SK-N-SH (cell line): ENCODE measurements around the gene RAB21. TPM values are rescaled to one million over a fixed set of nuclear protein-coding genes. Genes with fewer than 3 reads are reported as not detected.

ENCODE experiments used
- CTCF ChIA-PET: fragments of 300-600, 350-600 bp; formaldehyde crosslinking; extraction: SDS; loops from one replicate; lab custom pipeline; 2021; lab: Yijun Ruan, JAX
- POLR2A ChIA-PET: fragments of 350-600 bp; sonication (Branson Sonifier 250); formaldehyde crosslinking; extraction: SDS; loops from one replicate; lab custom pipeline; 2020; ENCODE audit warnings: antibody characterized with exemption, inconsistent platforms; lab: Yijun Ruan, JAX
- DNase-seq: peaks from one replicate; pipeline ENCODE4 v3.0.0; 2012
- H2AFZ ChIP-seq: fragments of 200-600 bp; sonication (generic); 2 replicates; pipeline ENCODE4 v1.8.1; 2016; ENCODE audit warnings: antibody characterized with exemption, mild to moderate bottlenecking, low read depth
- H3F3A ChIP-seq: fragments of 200-600 bp; sonication (generic); replicated peaks from 2 replicates; pipeline ENCODE3; 2016; ENCODE audit warnings: antibody characterized with exemption, mild to moderate bottlenecking; ENCODE audit not compliant: insufficient read depth
- H3K27ac ChIP-seq, 2 experiments: fragments of 200-500 bp in 1 of 2; fragments of 200-600 bp in 1 of 2; sonication (Bioruptor generic) in 1 of 2; sonication (generic), shearing (Covaris generic) in 1 of 2; 2 replicates each; pipeline versions ENCODE4 v1.5.1 to v1.6.1; 2014 to 2016; ENCODE audit warnings: low read depth in 2 of 2, inconsistent platforms in 1 of 2, low read length in 1 of 2, mild to moderate bottlenecking in 1 of 2, mixed read lengths in 1 of 2
- H3K27me3 ChIP-seq: fragments of 200-600 bp; sonication (generic), shearing (Covaris generic); 2 replicates; pipeline ENCODE4 v1.6.1; 2016; ENCODE audit warnings: mixed run types; ENCODE audit not compliant: insufficient read depth
- H3K36me3 ChIP-seq, 2 experiments: fragments of 200-500 bp in 1 of 2; fragments of 200-600 bp in 1 of 2; sonication (Bioruptor generic) in 1 of 2; sonication (generic) in 1 of 2; replicated peaks in 1 of 2; 2 replicates each; pipeline versions ENCODE3 to v1.5.1; 2014 to 2016; ENCODE audit warnings: low read length in 1 of 2, mild to moderate bottlenecking in 1 of 2; ENCODE audit not compliant: insufficient read depth in 2 of 2, control insufficient read depth in 1 of 2
- H3K4me1 ChIP-seq, 2 experiments: fragments of 200-500 bp in 1 of 2; fragments of 200-600 bp in 1 of 2; sonication (Bioruptor generic) in 1 of 2; sonication (generic), shearing (Covaris generic) in 1 of 2; 2 replicates each; pipeline versions ENCODE4 v1.5.1 to v1.6.1; 2014 to 2016; ENCODE audit warnings: low read depth in 1 of 2, low read length in 1 of 2, mixed run types in 1 of 2; ENCODE audit not compliant: insufficient read depth in 2 of 2, control insufficient read depth in 1 of 2
- H3K4me2 ChIP-seq: fragments of 200-600 bp; sonication (generic), shearing (Covaris generic); 2 replicates; pipeline ENCODE4 v1.6.1; 2017; ENCODE audit warnings: mixed run types
- H3K4me3 ChIP-seq, 2 experiments: fragments of 200-500 bp in 1 of 2; fragments of 200-600 bp in 1 of 2; sonication (Bioruptor generic) in 1 of 2; sonication (generic), shearing (Covaris generic) in 1 of 2; 2 replicates each; pipeline versions ENCODE4 v1.5.1 to v1.8.1; 2014 to 2016; ENCODE audit warnings: low read depth in 2 of 2, inconsistent platforms in 1 of 2, low read length in 1 of 2, mild to moderate bottlenecking in 1 of 2, mixed read lengths in 1 of 2, moderate library complexity in 1 of 2
- H3K79me2 ChIP-seq: fragments of 200-600 bp; sonication (generic); 2 replicates; pipeline ENCODE4 v1.8.1; 2017; ENCODE audit warnings: mild to moderate bottlenecking; ENCODE audit not compliant: insufficient read depth
- H3K9ac ChIP-seq: fragments of 200-600 bp; sonication (generic); 2 replicates; pipeline ENCODE4 v1.6.1; 2017; ENCODE audit warnings: mixed run types
- H3K9me2 ChIP-seq: fragments of 200-600 bp; sonication (generic); 2 replicates; pipeline ENCODE4 v1.6.1; 2017; ENCODE audit warnings: mixed run types
- H3K9me3 ChIP-seq: fragments of 200-600 bp; sonication (generic); 2 replicates; pipeline ENCODE4 v1.6.1; 2017; ENCODE audit warnings: mixed run types, mild to moderate bottlenecking, moderate library complexity
- H4K20me1 ChIP-seq: fragments of 200-600 bp; sonication (generic); 2 replicates; pipeline ENCODE4 v1.6.1; 2017; ENCODE audit warnings: mild to moderate bottlenecking, mixed run types; ENCODE audit not compliant: insufficient read depth
- GABPA ChIP-seq: IDR thresholded peaks from 2 replicates; pipeline ENCODE4 v1.4.0; 2012; ENCODE audit warnings: low read depth, mild to moderate bottlenecking
- GATA2 ChIP-seq: sonication (generic); formaldehyde crosslinking; IDR thresholded peaks from 2 replicates; pipeline ENCODE4 v1.5.0; 2020; ENCODE audit warnings: mild to moderate bottlenecking, missing genetic modification reagents
- SIN3A ChIP-seq: IDR thresholded peaks from 2 replicates; pipeline ENCODE4 v1.6.1; 2012; ENCODE audit warnings: low read depth, mild to moderate bottlenecking, low read length, moderate library complexity, borderline replicate concordance
- USF1 ChIP-seq: IDR thresholded peaks from 2 replicates; pipeline ENCODE4 v1.4.0; 2012; ENCODE audit warnings: low read depth, borderline replicate concordance
- WGBS: methylation state at CpG from one replicate; pipeline ENCODE4 v1.1.6; 2017; ENCODE audit warnings: low lambda C conversion rate; 5-methylcytosine and 5-hydroxymethylcytosine counted together
- polyA plus RNA-seq, 3 experiments: library from polyadenylated mRNA; depleted of rRNA; stranded (reverse); fragments of >200 nt; gene quantifications; 2 replicates each; pipeline ENCODE4 v1.2.3, GENCODE V29; 2012
- TF ChIP-seq, protein P1 (sequence below): IDR thresholded peaks from 2 replicates; pipeline ENCODE4 v1.6.1; 2012; ENCODE audit warnings: mild to moderate bottlenecking, low read depth, low read length, moderate library complexity
- TF ChIP-seq, protein P2 (sequence below): IDR thresholded peaks from 2 replicates; pipeline ENCODE4; 2012

The RAB21 gene
- polyA plus RNA-seq, 1 of the 3 experiments (the other 2 are of a cell fraction), result 6.5 TPM

- TF ChIP-seq, protein P1, sequence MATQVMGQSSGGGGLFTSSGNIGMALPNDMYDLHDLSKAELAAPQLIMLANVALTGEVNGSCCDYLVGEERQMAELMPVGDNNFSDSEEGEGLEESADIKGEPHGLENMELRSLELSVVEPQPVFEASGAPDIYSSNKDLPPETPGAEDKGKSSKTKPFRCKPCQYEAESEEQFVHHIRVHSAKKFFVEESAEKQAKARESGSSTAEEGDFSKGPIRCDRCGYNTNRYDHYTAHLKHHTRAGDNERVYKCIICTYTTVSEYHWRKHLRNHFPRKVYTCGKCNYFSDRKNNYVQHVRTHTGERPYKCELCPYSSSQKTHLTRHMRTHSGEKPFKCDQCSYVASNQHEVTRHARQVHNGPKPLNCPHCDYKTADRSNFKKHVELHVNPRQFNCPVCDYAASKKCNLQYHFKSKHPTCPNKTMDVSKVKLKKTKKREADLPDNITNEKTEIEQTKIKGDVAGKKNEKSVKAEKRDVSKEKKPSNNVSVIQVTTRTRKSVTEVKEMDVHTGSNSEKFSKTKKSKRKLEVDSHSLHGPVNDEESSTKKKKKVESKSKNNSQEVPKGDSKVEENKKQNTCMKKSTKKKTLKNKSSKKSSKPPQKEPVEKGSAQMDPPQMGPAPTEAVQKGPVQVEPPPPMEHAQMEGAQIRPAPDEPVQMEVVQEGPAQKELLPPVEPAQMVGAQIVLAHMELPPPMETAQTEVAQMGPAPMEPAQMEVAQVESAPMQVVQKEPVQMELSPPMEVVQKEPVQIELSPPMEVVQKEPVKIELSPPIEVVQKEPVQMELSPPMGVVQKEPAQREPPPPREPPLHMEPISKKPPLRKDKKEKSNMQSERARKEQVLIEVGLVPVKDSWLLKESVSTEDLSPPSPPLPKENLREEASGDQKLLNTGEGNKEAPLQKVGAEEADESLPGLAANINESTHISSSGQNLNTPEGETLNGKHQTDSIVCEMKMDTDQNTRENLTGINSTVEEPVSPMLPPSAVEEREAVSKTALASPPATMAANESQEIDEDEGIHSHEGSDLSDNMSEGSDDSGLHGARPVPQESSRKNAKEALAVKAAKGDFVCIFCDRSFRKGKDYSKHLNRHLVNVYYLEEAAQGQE, result no peak
- no peak for TF ChIP-seq GABPA
- TF ChIP-seq SIN3A, result no peak
- TF ChIP-seq, protein P2, sequence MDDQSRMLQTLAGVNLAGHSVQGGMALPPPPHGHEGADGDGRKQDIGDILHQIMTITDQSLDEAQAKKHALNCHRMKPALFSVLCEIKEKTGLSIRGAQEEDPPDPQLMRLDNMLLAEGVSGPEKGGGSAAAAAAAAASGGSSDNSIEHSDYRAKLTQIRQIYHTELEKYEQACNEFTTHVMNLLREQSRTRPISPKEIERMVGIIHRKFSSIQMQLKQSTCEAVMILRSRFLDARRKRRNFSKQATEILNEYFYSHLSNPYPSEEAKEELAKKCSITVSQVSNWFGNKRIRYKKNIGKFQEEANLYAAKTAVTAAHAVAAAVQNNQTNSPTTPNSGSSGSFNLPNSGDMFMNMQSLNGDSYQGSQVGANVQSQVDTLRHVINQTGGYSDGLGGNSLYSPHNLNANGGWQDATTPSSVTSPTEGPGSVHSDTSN, result no peak
- no peak for TF ChIP-seq GATA2 (CRISPR knock-in tag)
- TF ChIP-seq, all 33 proteins: peak for 0
Observed at GRCh38 chr12:71791473-71792150, 36.9 kb downstream of the RAB21 start (continued).

GRCh38 chr12:71792599-71792998 is 37.9 kb downstream of the RAB21 start:
- no peak overlapping the region for H3K27ac ChIP-seq
- H3K79me2 ChIP-seq, result no peaks in the 10 kb centered on the region
- TF ChIP-seq, protein P1, result no peak
- TF ChIP-seq USF1, result no peak
- TF ChIP-seq, all 33 proteins: peak for 0
- H3K4me1 ChIP-seq, result no peaks in the 10 kb centered on the region; a peak in 1 of 4 replicates
- peaks cover 19 to 23% of the 10 kb centered on the region in 2 experiments for H3K36me3 ChIP-seq
- whole genome bisulfite sequencing, result 67% methylated on average over 1 of the region's 1 CpG
- H3K9ac ChIP-seq, result no peak overlapping the region
- CTCF ChIA-PET, result interaction anchor here (1.5 to 3.3 kb wide), 2 partner anchors 13 to 146 kb away, joined by 8 to 22 read pairs; partner anchors contain the start of gene TPH2
- no peaks in the 10 kb centered on the region for H3K9me3 ChIP-seq
- no peak for DNase-seq
- POLR2A ChIA-PET, result no interaction called here
- no peak overlapping the region for H3K4me3 ChIP-seq
- H3F3A ChIP-seq, result no peaks in the 10 kb centered on the region
- no peaks in the 10 kb centered on the region for H3K9me2 ChIP-seq
- H3K27me3 ChIP-seq, result no peaks in the 10 kb centered on the region
- H4K20me1 ChIP-seq, result no peaks in the 10 kb centered on the region
- H2AFZ ChIP-seq, result no peak overlapping the region
- no peak overlapping the region for H3K4me2 ChIP-seq
